NCI-H2081 (cell line): ENCODE measurements around the gene ADD1.

Source experiments
- DNase-seq, 2 experiments: peaks; one replicate each; lab custom pipeline; 2025; lab: John Stamatoyannopoulos, UW

Gene ADD1

DNA sequence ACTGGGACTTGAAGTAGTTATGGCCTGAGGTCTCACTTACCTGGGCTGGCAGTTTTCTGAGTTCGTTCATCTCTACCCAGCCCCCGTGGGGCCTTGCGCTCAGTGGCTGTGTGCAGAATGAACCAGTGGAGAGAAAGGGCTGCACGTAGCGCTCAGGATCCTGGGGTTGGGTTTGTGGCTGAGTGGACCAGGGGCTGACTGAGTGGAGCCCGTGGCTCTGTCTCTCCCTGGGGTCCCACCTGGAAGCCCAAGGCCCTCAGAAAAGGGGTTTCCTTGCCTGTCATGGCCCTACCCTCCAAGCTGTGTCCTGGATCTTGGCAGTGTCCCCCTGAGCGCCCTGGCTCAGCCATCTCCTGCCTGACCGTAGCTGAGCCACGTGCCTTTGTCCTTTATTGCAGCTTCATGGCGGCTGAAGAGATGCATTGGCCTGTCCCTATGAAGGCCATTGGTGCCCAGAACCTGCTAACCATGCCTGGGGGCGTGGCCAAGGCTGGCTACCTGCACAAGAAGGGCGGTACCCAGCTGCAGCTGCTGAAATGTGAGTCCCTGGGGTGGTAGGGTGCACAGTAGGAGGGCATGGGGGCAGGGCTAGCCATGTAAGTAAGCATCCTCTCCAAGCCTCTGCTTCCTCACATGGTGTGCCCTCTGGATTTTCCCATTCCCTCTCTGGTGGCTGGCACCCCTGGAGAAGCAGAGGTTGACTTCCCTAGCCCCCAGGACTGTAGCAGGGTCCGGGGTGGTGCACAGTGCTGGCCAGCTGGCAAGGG lies 23.2 kb upstream of the ADD1 start:
- peak; percentile 20 to 45 for DNase-seq

DNA sequence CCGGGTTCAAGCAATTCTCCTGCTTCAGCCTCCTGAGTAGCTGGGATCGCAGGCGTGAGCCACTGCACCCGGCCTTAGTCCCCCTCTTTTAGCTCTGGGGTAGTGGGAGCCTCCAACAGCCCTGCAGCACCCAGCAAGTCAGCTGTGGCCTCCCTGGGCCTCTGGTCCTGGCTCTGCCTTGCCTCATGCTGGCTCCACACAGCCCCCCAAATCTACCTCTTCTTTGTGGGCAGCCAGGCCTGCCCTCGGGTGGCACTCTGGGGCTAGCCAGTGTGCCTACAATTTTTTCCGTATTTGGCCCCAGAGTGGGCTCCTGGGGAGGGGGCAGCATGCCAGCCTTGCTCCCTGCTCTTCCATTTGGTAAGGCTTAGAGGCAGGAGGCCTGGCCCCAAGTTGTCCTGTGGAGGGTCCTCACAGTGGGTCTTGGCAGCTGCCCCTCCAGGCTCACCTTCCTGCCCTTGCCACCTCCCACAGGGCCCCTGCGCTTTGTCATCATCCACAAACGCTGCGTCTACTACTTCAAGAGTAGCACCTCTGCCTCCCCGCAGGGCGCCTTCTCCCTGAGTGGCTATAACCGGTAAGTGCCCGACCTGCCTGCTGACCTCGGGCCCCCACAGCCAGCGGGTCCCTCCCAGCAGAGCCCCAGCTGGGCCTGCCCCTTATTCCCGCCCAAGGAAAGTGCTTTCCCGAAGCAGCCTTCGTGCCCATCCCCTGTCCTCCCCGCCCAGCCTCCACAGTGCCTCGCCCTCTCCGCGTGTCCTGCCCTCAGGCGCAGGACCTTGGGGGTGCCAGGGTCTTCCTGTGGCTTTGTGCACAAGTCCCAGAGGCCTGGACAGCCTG lies 21.0 kb upstream of the ADD1 start:
- DNase-seq, result no peak

DNA sequence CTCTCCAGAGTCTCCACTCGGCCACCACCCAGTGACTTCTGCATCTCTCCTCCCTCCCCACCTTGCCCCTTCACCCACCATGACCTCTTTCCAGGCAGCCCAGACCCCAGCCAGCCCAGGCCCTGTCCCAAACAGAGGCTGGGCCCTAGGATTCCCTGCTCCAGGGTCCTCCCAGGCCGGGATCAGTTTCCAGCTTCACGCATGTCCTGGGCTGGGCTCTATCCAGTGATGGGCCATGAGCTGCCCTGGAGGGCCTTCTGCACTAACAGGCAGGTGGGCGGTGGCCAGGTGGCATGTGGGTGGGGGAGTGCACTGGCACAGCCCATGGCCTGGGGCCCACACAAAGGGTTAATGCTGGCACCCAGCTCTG lies 20.4 kb upstream of the ADD1 start:
- DNase-seq, result no peak

DNA sequence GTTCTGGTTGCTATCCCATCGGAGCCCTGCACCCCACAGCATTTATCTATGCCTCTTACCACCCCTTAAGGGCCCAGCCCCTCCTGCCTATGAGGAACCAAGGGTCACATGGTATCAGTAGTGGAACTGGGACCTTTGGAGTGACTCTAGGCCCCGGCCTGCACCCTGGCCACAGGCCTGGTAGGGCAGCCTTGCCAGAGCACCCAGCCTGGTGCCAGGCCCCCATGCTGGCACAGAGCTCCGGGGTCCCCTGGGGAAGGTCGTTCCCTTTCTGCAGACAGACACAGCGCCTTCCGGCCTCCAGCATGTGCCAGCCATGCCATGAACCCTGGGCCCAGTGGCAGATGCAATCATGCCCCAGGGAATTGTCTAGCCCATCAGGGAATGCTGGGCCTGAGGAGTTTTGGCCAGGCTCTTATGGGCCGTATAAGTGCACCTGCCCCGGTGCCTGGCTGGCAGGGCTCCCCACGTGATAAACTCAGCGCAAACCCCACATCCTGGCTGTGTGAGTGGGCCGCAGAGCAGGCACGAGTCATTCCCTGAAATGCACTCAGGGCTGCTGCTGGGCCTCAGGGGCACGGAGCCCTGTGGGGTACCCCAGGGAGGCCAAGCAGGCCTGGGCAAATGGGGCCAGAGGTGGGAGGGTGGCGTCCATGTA lies 19.8 kb upstream of the ADD1 start:
- DNase-seq, result no peak

DNA sequence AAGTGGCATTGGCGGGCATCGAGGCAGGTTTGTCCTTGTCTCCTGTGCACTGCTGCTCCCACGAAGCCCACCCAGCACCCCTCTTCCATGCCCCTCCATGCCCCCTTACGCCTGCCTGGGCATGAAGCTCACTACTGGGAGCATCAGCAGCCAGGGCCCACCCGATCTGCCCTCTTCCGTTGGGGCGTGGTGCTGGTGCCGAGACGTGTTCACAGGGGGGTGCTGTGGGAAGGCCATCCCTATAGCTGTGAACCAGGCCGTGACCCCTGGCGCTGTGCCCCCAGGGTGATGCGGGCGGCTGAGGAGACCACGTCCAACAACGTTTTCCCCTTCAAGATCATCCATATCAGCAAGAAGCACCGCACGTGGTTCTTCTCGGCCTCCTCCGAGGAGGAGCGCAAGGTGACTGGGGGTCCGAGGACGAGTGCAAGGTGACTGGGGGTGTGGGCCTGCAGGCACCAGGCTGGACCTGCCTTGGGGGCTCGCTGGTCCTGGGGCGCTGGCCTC lies 19.3 kb upstream of the ADD1 start:
- no peak for DNase-seq

DNA sequence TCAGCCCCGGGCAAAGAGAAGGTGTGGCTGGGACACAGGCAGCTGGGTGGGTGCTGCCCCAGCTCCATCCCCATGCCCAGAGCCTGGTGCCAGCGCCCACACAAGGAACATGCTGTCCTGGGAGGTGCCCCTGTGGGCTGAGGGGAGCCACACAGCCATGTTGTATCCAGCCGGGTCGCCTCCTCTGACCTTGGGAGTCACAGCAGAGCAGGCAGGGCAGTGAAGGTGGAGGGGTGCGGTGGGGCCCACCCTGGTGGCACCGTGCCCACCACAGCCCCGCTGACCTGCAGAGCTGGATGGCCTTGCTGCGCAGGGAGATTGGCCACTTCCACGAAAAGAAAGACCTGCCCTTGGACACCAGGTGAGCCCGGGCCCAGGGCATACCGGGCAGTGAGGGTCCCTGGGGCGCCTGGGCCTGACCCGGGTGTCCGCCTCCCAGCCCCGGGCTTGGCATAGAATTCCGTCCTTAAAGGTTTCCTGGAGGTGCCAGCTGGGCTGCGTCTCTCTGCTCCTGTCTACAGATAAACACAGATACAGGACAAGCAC lies 18.7 kb upstream of the ADD1 start:
- no peak for DNase-seq

DNA sequence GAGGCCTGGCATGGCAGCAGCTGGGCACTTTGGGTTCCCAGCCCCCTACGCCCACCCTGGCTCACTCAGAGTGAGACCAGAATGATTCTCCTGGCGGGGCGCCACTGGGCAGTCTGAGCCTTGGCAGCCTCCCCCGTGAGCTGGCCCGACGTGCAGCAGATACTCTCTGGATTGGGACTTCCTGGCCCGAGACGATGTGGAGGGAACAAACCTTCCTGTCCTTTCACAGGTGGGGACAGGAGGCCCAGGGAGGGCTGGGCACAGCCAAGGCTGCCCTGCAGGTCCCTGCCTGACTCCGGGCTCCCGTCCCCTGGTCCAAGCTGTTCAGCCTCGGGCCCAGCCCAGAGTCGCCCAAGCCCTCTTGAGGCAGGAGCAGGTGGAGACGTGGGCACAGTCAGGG lies 17.9 kb upstream of the ADD1 start:
- DNase-seq, result no peak

DNA sequence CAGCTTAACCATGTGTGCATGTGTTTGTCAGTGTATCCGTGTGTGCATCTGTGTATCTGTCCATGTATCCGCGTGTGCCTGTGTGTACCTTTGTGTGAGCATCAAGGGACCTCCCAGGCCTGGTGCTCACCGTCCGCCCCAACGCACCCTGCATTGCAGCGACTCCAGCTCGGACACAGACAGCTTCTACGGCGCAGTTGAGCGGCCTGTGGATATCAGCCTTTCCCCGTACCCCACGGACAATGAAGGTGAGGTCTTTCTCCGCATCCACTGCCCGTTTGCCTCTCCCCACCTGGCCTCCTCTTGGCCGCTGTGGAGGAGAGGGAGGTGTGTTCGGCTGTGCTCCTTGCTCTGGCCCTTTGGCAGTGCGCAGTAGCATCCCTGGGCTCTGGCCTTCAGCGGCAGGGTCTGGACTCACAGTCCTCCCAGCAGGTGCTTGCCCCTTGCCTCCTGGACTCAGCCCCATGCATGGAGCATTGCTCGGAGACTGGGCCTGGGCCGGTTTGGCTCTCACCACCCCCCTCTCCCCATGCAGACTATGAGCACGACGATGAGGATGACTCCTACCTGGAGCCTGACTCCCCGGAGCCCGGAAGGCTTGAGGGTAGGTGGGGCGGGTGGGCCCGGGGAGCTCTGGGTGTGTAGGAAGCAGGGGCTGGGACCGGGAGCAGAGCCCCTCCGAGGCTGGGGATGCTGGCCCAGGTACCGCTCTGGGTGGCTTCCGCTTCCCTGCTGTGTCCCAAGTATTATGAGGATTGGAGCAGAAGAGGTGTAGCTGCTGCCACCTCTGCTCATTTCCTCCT lies 16.4 kb upstream of the ADD1 start:
- no peak for DNase-seq

DNA sequence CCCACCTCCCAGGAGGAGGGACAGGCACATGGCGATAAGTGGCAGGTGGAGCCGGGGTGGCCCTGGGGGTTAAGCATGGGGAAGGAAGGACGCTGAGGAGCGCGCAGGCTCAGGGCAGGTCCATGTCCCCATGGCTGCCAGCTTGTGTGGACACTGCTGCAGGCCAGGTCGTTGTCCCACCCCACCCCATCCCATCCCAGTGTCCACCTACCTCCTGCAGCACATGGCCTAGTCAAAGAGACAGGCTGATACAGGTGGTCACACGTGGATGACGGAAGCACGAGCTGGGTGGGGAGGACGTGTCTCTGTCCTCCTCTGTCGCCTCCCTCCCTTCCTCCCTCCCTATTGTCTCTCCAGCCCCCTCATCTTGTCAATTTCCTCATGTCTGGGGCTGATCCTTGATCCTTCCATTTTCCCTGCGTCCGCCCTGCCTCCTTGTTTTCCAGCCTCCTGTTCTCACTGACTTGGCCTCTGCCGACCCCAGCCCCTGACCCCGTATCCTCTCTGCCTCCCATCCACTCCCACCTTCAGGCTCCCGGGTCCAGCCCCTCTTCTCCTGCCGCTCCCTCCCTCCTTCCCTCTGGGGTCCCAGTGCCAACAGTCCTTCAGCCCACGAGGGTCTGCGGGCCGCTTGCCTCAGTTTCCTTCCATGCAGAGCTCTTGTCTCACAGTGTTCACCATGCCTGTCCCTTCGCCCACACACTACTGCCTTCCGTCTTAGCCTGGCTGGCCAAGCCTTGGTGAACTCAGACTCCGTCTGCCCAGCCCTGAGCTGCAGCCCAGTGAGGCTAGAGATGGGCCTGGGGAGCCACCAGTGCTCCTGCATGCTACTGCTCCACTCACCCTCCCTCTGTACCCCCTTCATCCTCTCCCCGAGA lies 15.5 kb upstream of the ADD1 start:
- no peak for DNase-seq

DNA sequence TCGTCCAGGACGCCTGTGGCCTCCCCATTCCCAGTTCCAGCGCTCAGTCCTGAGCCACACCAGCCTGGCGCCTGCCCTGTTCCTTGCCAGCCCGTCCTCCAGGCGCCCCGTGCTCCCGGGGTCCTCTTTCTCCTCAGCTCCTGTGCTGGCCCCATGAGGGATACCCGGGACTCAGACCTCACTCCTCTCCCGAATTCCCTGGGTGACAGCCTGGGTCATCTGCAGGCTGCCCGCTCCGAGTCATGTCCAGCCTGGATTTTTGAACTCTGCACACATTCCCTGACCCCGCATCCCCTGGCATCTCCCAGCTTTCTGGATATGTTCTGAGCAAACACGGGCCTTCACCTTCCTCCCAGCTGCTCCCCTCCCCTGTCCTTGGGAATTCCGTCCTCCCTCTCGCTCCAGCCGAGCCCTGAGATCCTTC lies 14.9 kb upstream of the ADD1 start:
- no peak for DNase-seq

DNA sequence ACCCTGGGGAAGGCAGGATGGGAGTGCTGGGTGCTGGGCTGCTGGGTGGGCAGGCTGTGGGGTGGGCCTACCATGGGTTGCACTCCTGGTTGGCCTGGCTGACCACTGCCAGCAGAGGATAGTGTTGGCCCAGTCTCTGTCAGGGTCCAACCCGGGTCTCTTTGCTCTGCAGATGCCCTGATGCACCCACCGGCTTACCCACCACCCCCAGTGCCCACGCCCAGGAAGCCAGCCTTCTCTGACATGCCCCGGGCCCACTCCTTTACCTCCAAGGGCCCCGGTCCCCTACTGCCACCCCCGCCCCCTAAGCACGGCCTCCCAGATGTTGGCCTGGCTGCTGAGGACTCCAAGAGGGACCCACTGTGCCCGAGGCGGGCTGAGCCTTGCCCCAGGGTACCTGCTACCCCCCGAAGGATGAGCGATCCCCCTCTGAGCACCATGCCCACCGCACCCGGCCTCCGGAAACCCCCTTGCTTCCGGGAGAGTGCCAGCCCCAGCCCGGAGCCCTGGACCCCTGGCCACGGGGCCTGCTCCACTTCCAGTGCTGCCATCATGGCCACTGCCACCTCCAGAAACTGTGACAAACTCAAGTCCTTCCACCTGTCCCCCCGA lies 14.2 kb upstream of the ADD1 start:
- no peak for DNase-seq

DNA sequence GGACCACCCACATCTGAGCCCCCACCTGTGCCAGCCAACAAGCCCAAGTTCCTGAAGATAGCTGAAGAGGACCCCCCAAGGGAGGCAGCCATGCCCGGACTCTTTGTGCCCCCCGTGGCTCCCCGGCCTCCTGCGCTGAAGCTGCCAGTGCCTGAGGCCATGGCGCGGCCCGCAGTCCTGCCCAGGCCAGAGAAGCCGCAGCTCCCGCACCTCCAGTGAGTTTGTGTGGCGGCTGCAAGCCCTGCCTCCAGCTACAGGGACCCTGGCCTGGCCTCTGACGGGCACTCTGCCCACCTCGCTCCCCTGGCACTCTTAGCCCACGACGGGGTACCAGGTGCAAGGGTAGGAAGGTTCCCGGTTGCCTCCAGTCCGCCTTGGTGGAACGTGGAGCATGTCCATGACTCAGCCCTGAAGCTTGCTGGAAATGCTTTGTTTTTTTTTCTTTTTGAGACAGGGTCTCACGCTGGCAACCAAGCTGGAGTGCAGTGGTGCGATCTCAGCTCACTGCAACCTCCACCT lies 13.7 kb upstream of the ADD1 start:
- DNase-seq, result no peak

DNA sequence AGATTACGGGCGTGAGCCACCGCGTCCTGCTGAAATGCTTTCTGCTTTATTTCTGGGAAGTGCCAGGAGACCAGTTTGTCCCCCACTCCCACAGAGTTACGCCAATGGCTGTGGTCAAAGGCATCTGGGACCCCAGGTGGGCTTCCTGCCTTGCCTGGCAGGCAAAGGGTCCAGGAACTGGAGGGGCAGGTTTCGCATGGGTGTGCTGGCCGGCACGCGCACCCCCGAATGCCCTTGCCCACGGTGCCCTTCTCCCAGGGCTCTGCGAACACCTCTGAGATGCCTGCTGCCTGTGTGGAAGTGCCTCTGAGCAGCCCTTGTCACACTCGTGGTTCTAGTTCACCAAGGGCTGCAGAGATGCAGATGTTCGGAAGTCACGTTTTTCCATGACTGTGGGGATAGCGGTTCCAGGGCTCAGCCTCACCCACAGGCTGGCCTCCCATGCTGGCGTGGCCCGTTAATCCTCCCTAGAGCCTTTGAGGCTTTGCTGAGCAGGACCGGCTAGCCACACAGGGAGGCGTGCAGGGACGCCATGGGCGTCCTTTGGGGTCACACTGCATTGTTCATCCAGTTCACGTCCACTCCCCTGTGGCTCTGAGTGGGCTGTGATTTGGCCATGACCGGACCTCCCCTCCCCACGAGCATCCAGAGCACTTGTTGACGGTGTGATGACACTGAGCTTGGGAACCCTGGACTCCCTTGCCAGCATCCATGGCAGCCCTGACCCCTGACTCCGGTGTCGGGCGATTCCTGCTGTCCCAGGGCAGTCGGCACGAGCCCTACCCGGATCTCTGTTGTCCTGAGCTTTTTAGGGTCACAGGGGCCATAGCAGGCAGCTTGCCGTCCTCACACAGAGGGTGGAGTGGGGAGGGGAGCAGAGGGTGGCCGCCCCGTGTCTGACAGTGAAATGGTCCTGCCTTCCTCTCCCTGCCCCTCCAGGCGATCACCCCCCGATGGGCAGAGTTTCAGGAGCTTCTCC lies 12.7 kb upstream of the ADD1 start:
- DNase-seq, result no peak

DNA sequence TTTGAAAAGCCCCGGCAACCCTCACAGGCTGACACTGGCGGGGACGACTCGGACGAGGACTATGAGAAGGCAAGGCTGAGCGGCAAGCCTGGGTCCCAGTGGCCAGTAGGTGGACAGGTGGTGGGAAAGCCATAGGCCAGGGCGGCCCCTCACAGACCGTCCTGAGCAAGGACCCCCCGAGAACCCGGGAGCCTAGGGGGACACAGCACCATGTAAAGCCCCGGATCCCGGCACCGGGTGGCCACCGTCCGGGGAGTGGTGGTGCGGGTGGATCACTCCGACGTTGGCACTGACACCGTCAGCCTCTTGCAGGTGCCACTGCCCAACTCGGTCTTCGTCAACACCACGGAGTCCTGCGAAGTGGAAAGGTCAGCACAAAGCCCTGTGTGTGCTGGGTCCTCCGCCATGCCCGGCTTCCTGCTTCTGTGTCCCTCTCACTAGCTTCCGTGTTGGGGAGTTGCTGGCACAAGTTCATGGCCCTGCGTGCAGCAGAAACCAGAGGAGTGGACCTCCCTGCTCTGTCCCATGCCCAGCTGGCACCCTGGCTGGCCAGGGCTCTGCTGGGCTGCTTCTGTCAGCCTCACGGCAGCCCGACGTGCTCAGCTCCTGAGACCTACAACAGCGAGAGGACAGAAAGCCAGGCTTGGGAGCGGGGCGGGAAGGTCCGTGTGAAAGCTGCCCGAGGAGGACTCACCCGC lies 11.9 kb upstream of the ADD1 start:
- DNase-seq, result no peak

DNA sequence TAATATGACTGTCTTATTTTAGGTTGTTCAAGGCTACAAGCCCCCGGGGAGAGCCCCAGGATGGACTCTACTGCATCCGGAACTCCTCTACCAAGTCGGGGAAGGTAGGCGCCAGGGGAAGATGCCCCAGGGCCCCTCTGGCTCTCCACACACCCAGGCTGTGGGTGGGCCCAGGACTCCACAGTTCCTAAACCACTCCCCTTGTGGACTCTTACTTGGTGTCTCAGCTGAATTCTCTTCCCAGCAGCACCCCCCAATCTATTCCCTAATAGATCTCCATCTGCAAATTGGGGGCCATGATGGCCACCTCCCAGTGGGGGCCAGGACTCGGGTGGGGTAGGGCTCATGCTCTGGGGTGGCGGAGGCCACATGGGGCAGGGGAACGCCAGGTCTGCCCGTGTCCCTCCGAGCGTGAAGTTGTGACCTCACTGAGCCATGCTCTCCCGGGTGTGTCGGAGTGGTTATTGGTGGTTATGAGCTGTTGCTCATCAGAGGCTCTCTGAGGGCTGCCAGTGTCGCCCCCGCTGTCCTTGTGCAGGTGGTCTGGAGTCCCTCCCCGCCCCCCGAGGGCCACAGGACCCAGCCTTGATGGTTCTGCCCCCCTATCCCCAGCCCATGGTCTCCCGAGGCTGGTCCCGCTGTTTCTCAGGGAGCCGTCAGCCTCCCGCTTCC lies 11.2 kb upstream of the ADD1 start:
- DNase-seq, result no peak

DNA sequence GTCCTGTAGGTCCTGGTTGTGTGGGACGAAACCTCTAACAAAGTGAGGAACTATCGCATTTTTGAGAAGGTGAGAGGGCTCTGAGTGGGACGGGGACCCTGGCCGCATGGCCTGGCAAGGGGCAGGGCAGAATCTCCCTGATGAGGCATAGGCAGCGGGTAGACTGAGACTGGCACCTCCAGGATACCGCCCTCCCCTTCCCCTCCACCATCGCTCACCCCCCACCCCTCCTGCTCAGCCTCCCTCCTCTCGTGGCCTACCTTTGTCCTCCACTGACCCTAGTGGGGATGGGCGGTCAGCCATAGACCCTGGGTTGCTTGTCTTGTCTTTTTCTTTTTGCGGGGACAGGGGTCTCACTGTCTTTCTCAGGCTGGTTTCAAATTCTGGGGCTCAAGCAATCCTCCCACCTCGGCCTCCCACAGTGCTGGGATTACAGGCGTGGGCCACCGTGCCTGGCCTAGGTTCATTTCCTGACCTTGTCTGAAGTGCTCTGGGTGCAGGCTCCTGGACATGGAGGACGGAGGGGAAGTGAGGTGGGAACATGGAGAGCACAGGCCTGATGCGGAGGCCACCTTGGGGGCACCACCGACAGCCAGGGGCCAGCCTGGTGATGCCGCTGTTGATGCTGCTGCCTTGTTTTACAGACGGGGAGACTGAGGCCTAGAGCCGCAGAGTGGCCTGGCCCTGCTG lies 10.5 kb upstream of the ADD1 start:
- DNase-seq, result no peak

DNA sequence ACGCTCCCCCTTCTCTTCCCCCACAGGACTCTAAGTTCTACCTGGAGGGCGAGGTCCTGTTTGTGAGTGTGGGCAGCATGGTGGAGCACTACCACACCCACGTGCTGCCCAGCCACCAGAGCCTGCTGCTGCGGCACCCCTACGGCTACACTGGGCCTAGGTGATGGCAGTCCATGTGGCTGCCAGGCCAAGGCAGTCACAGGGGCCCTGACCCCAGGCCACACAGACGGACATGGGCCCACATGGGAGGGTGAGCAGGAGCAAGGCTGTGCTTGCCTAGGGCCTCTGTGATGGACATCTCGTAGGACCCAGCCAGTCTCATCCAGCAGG lies 10.0 kb upstream of the ADD1 start:
- DNase-seq, result no peak
